AG04449 (cell line): ENCODE data around the gene PIK3AP1.
"Not testable (repeated sequence)": the region's sequence is repeated elsewhere in the genome, so short reads cannot be mapped to it uniquely, and the experiment has no call there.

Experiments
- CTCF ChIA-PET: fragments of 350-600 bp; formaldehyde crosslinking; extraction: SDS; loops from one replicate; lab custom pipeline; 2021; ENCODE audit warnings: antibody characterized with exemption; lab: Yijun Ruan, JAX
- POLR2A ChIA-PET: fragments of 400-600, 350-600 bp; formaldehyde crosslinking; extraction: SDS; loops from one replicate; lab custom pipeline; 2020; ENCODE audit warnings: antibody characterized with exemption, inconsistent platforms; lab: Yijun Ruan, JAX
- DNase-seq: peaks from one replicate; pipeline ENCODE4 v3.0.0-alpha.2; 2010; ENCODE audit warnings: low read depth, low spot score
- H3K4me3 ChIP-seq: 2 replicates; pipeline ENCODE4 v1.5.1; 2011; ENCODE audit warnings: low read depth, mild to moderate bottlenecking, control low read depth, low read length
- CTCF ChIP-seq: IDR thresholded peaks from one replicate; pipeline ENCODE4 v1.5.1; 2011; ENCODE audit warnings: mild to moderate bottlenecking, moderate library complexity, low read length, control low read depth, inconsistent platforms; ENCODE audit not compliant: insufficient read depth; ENCODE audit errors: missing control alignments

PIK3AP1 gene

GRCh38 chr10:96681524-96681923, 38.8 kb downstream of the PIK3AP1 start:
- H3K4me3 ChIP-seq, result no peak overlapping the region
- no peak for DNase-seq
- ChIA-PET POLR2A (no interaction called here), CTCF (no interaction called here)
- TF ChIP-seq CTCF, result no peak

- H3K4me3 ChIP-seq, CTCF ChIA-PET, POLR2A ChIA-PET, DNase-seq: not testable (repeated sequence)
These were observed 39.9 kb downstream of the PIK3AP1 start for GRCh38 chr10:96680463-96680862.

DNA sequence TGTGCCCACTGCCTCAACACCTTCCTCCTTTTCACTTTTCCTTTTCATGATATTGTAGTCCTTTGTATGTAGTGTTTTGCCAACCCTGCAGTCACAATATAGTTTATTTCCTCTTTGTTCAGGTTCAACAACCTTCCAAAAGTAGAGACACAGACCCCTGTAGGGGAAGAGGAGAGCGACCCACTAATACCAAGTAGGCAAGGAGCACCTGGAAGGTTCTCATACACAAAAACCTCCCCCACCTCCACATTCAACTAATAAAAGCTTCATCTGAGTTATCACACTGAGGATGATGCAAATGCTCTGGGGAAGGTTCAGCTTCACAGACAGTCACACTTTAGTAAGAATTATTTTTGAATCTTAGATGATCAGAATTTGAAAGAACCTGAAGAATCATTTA, 41.6 kb downstream of the PIK3AP1 start:
- no peak for DNase-seq
- no peak overlapping the region for H3K4me3 ChIP-seq
- TF ChIP-seq CTCF, result no peak
- ChIA-PET CTCF (no interaction called here), POLR2A (no interaction called here)

- TF ChIP-seq CTCF, result no peak
- POLR2A ChIA-PET, result no interaction called here
- no peak for DNase-seq
- CTCF ChIA-PET, result no interaction called here
- no peak overlapping the region for H3K4me3 ChIP-seq
These were observed 43.8 kb downstream of the PIK3AP1 start for GRCh38 chr10:96676272-96677112.

DNA sequence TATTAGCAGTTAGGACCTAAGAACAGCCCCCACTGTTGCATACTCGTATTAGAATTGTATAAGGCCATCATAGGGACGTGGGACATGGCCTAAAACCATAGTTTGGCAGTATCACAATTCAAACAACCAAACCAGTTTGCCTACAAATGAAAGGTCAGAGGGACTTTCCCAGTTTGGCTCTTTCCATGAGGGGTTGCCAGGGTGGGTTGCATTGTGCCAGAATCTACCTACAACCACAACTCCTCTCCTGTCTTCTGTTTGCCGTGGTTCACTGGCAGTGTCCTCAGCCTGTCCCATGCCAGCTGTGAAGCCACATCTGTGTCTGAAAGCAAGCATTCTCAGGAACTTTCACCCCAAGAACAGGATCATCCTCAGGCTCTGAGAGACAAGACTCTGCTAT, 44.5 kb downstream of the PIK3AP1 start:
- no peak overlapping the region for H3K4me3 ChIP-seq
- ChIA-PET CTCF (no interaction called here), POLR2A (no interaction called here)

GRCh38 chr10:96673318-96674099, 46.8 kb downstream of the PIK3AP1 start:
- ChIA-PET POLR2A (interaction anchor here (1.0 kb wide), 1 partner anchor 298 kb away, joined by 5 read pairs; no protein-coding TSS in a partner anchor), CTCF (interaction anchor here (1.1 to 1.9 kb wide), 3 partner anchors 14 to 163 kb away, joined by 3 to 5 read pairs (median 3); no protein-coding TSS in a partner anchor)
- DNase-seq, result no peak
- H3K4me3 ChIP-seq, result no peak overlapping the region; the same call in 1 of the 2 replicates
- TF ChIP-seq CTCF, result no peak

More for the DNA sequence above, 44.5 kb downstream of the PIK3AP1 start:
- no peak for DNase-seq
- TF ChIP-seq CTCF, result no peak
